HEK293 (cell line): ENCODE measurements around the gene C19orf47.

Experiments
- HOXA7 ChIP-seq: sonication (generic); formaldehyde crosslinking; IDR thresholded peaks from 2 replicates; pipeline ENCODE4 v1.8.1; 2022; ENCODE audit warnings: missing genetic modification reagents, borderline replicate concordance
- HOXC10 ChIP-seq: sonication (generic); formaldehyde crosslinking; IDR thresholded peaks from 2 replicates; pipeline ENCODE4 v1.8.1; 2023; ENCODE audit warnings: mild to moderate bottlenecking, missing genetic modification reagents
- IKZF3 ChIP-seq: fragments of 450-650 bp; IDR thresholded peaks from 2 replicates; pipeline ENCODE4 v1.5.0; 2018; ENCODE audit warnings: missing biosample characterization, mild to moderate bottlenecking, missing genetic modification characterization, moderate library complexity
- MZF1 ChIP-seq: fragments of 450-650 bp; formaldehyde crosslinking; IDR thresholded peaks from 2 replicates; pipeline ENCODE4 v1.5.1; 2017; ENCODE audit warnings: missing biosample characterization, missing genetic modification characterization, borderline replicate concordance
- SP7 ChIP-seq: fragments of 450-650 bp; formaldehyde crosslinking; IDR thresholded peaks from 2 replicates; pipeline ENCODE4 v1.5.1; 2016; ENCODE audit warnings: missing biosample characterization, missing genetic modification characterization
- TRIM28 ChIP-seq: IDR thresholded peaks from 2 replicates; pipeline ENCODE4 v1.6.1; 2011; ENCODE audit warnings: low read length, control low read depth, borderline replicate concordance
- ZFP41 ChIP-seq: fragments of 450-650 bp; formaldehyde crosslinking; IDR thresholded peaks from 2 replicates; pipeline ENCODE4 v1.5.1; 2016; ENCODE audit warnings: missing biosample characterization, missing genetic modification characterization, borderline replicate concordance
- ZIC2 ChIP-seq: fragments of 450-650 bp; formaldehyde crosslinking; IDR thresholded peaks from 2 replicates; pipeline ENCODE4 v1.5.1; 2016; ENCODE audit warnings: missing biosample characterization, missing genetic modification characterization
- ZNF121 ChIP-seq: fragments of 450-650 bp; formaldehyde crosslinking; IDR thresholded peaks from 2 replicates; pipeline ENCODE4 v1.5.1; 2016; ENCODE audit warnings: missing biosample characterization, missing genetic modification characterization
- ZNF138 ChIP-seq: fragments of 450-650 bp; formaldehyde crosslinking; IDR thresholded peaks from 2 replicates; pipeline ENCODE4 v1.5.1; 2016; ENCODE audit warnings: missing biosample characterization, missing genetic modification characterization, borderline replicate concordance
- ZNF169 ChIP-seq: fragments of 450-650 bp; formaldehyde crosslinking; IDR thresholded peaks from 2 replicates; pipeline ENCODE4 v1.5.1; 2016; ENCODE audit warnings: missing biosample characterization, missing genetic modification characterization
- ZNF211 ChIP-seq: fragments of 450-650 bp; formaldehyde crosslinking; IDR thresholded peaks from 2 replicates; pipeline ENCODE4 v1.5.1; 2016; ENCODE audit warnings: low read depth, missing biosample characterization, missing genetic modification characterization
- ZNF398 ChIP-seq: fragments of 450-650 bp; formaldehyde crosslinking; IDR thresholded peaks from 2 replicates; pipeline ENCODE4 v1.5.1; 2017; ENCODE audit warnings: missing biosample characterization, missing genetic modification characterization
- ZNF423 ChIP-seq: fragments of 450-650 bp; formaldehyde crosslinking; IDR thresholded peaks from 2 replicates; pipeline ENCODE4 v1.5.1; 2016; ENCODE audit warnings: missing biosample characterization, missing genetic modification characterization
- ZNF488 ChIP-seq: fragments of 450-650 bp; formaldehyde crosslinking; IDR thresholded peaks from 2 replicates; pipeline ENCODE4 v1.5.1; 2016; ENCODE audit warnings: missing biosample characterization, missing genetic modification characterization
- ZNF501 ChIP-seq: fragments of 450-650 bp; formaldehyde crosslinking; IDR thresholded peaks from 2 replicates; pipeline ENCODE4 v1.5.1; 2016; ENCODE audit warnings: missing biosample characterization, missing genetic modification characterization
- ZNF514 ChIP-seq: fragments of 450-650 bp; formaldehyde crosslinking; IDR thresholded peaks from 2 replicates; pipeline ENCODE4 v1.5.1; 2016; ENCODE audit warnings: missing biosample characterization, missing genetic modification characterization
- ZNF518A ChIP-seq: fragments of 450-650 bp; formaldehyde crosslinking; conservative IDR thresholded peaks from 2 replicates; pipeline ENCODE4 v1.5.1; 2016; ENCODE audit warnings: low read depth, missing biosample characterization, missing genetic modification characterization
- ZNF521 ChIP-seq: fragments of 450-650 bp; formaldehyde crosslinking; IDR thresholded peaks from 2 replicates; pipeline ENCODE4 v1.5.1; 2017; ENCODE audit warnings: missing biosample characterization, mild to moderate bottlenecking, missing genetic modification characterization
- ZNF529 ChIP-seq: fragments of 450-650 bp; formaldehyde crosslinking; IDR thresholded peaks from 2 replicates; pipeline ENCODE4 v1.5.1; 2017; ENCODE audit warnings: missing genetic modification characterization, missing biosample characterization; ENCODE audit not compliant: insufficient replicate concordance
- ZNF548 ChIP-seq: fragments of 450-650 bp; formaldehyde crosslinking; IDR thresholded peaks from 2 replicates; pipeline ENCODE4 v1.5.1; 2016; ENCODE audit warnings: missing biosample characterization, missing genetic modification characterization
- ZNF549 ChIP-seq: fragments of 450-650 bp; IDR thresholded peaks from 2 replicates; pipeline ENCODE4 v1.5.1; 2018; ENCODE audit warnings: missing biosample characterization, missing genetic modification characterization, mild to moderate bottlenecking, inconsistent platforms, moderate library complexity
- ZNF629 ChIP-seq: fragments of 450-650 bp; formaldehyde crosslinking; IDR thresholded peaks from 2 replicates; pipeline ENCODE4 v1.5.1; 2017; ENCODE audit warnings: missing biosample characterization, missing genetic modification characterization
- ZNF639 ChIP-seq: fragments of 450-650 bp; formaldehyde crosslinking; IDR thresholded peaks from 2 replicates; pipeline ENCODE4 v1.5.1; 2016; ENCODE audit warnings: missing biosample characterization, missing genetic modification characterization
- ZNF664 ChIP-seq: fragments of 450-650 bp; formaldehyde crosslinking; IDR thresholded peaks from 2 replicates; pipeline ENCODE4 v1.5.1; 2016; ENCODE audit warnings: missing biosample characterization, missing genetic modification characterization
- ZNF670 ChIP-seq: fragments of 450-650 bp; formaldehyde crosslinking; IDR thresholded peaks from 2 replicates; pipeline ENCODE4 v1.5.1; 2016; ENCODE audit warnings: missing biosample characterization, missing genetic modification characterization, low read depth
- ZNF677 ChIP-seq: fragments of 450-650 bp; IDR thresholded peaks from 2 replicates; pipeline ENCODE4 v1.5.0; 2018; ENCODE audit warnings: missing biosample characterization, mild to moderate bottlenecking, missing genetic modification characterization, moderate library complexity
- ZNF704 ChIP-seq: fragments of 450-650 bp; formaldehyde crosslinking; IDR thresholded peaks from 2 replicates; pipeline ENCODE4 v1.5.1; 2016; ENCODE audit warnings: missing biosample characterization, missing genetic modification characterization
- ZNF768 ChIP-seq: fragments of 450-650 bp; formaldehyde crosslinking; IDR thresholded peaks from 2 replicates; pipeline ENCODE4 v1.5.1; 2018; ENCODE audit warnings: missing biosample characterization, mild to moderate bottlenecking, missing genetic modification characterization
- ZNF777 ChIP-seq: fragments of 450-650 bp; formaldehyde crosslinking; IDR thresholded peaks from 2 replicates; pipeline ENCODE4 v1.5.1; 2017; ENCODE audit warnings: missing biosample characterization, missing genetic modification characterization, borderline replicate concordance
- ZNF792 ChIP-seq: fragments of 450-650 bp; formaldehyde crosslinking; IDR thresholded peaks from 2 replicates; pipeline ENCODE4 v1.5.1; 2016; ENCODE audit warnings: missing biosample characterization, missing genetic modification characterization

Gene C19orf47

GRCh38 chr19:40348125-40348913 lies at the start of gene C19orf47, which contains the start of gene PLD3 (continued):
- TF ChIP-seq ZNF529: no peak
- TF ChIP-seq ZFP41: peak; percentile 56; the same call in 1 of the 2 replicates
- TF ChIP-seq ZNF521: no peak
- TF ChIP-seq HOXC10 (CRISPR knock-in tag): no peak
- peak; percentile 78; the same call in 1 of the 2 replicates for TF ChIP-seq ZNF792
- TF ChIP-seq ZNF664 (tag by site-specific recombination): no peak; the same call in 1 of the 2 replicates
- peak; percentile 99 for TF ChIP-seq ZNF548 (tag by site-specific recombination)
- TF ChIP-seq IKZF3 (tag by site-specific recombination): peak; percentile 29; the same call in 1 of the 2 replicates
- TF ChIP-seq ZNF423 (tag by site-specific recombination): no peak; the same call in 1 of the 2 replicates
- TF ChIP-seq ZNF768: no peak
- TF ChIP-seq ZNF169 (tag by site-specific recombination): no peak
- no peak for TF ChIP-seq ZNF704 (tag by site-specific recombination)
- peak; percentile 75; the same call in 1 of the 2 replicates for TF ChIP-seq ZNF121 (tag by site-specific recombination)
- 0 out of 2 replicates have a peak, but pooled peaks have one; percentile 30 for TF ChIP-seq ZNF488 (tag by site-specific recombination)
- no peak for TF ChIP-seq ZNF677
- peak; percentile 91 for TF ChIP-seq ZNF501 (tag by site-specific recombination)
- TF ChIP-seq SP7 (tag by site-specific recombination): peak; percentile 88
- TF ChIP-seq ZNF211 (tag by site-specific recombination): no peak
- TF ChIP-seq TRIM28: no peak
- TF ChIP-seq ZNF398 (tag by site-specific recombination): peak; percentile 60
- no peak; the same call in 1 of the 2 replicates for TF ChIP-seq ZNF138 (tag by site-specific recombination)
- TF ChIP-seq ZNF514 (tag by site-specific recombination): no peak
- peak; percentile 99 for TF ChIP-seq ZNF518A (tag by site-specific recombination)
- TF ChIP-seq HOXA7 (CRISPR knock-in tag): no peak
- no peak for TF ChIP-seq ZNF549
- TF ChIP-seq ZNF639 (tag by site-specific recombination): peak; percentile 94
- peak; percentile 77 for TF ChIP-seq ZIC2 (tag by site-specific recombination)
- TF ChIP-seq ZNF777: no peak
- no peak for TF ChIP-seq ZNF670
- TF ChIP-seq MZF1: no peak
- TF ChIP-seq ZNF629 (tag by site-specific recombination): peak; percentile 91
